ENCODE measurements around the gene TBXAS1. TPM values are rescaled to one million over a fixed set of nuclear protein-coding genes. Genes with fewer than 3 reads are reported as not detected.
"Not testable (repeated sequence)": the region's sequence is repeated elsewhere in the genome, so short reads cannot be mapped to it uniquely, and the experiment has no call there.

Gene TBXAS1
- total RNA-seq, 1 donor from 2014 or later, result 0.26 TPM

DNA sequence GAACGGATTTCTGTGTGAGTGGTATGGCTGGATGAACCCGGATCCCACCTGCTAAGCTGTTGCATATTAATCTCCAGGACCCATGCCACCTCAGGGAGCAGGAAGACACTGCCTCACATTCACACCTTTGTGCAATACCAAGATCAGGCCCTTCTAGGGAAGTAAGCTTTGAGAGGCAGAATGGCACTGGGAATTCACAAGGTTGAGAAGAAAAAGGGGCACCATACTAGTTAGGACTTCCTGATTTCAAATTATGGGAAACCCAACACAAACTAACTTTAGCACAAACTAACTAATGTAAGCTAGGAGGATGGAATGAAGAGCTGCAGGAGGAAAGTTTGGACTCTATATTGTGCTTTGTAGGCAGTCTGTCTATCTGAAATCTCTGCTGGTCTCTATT lies 71.3 kb downstream of the TBXAS1 start:
- DNase-seq (ENCODE audit: low read depth) (no peak), FAIRE-seq (no peak)
- Histone ChIP-seq H3K27me3 (ENCODE audit: control insufficient read depth, insufficient read depth, low read length) (no peaks in the 10 kb centered on the region), H3K4me3 (ENCODE audit: low read depth, low read length) (no peak overlapping the region), H3K36me3 (ENCODE audit: control insufficient read depth, insufficient read depth, low read length) (no peaks in the 10 kb centered on the region)
- TF ChIP-seq, protein P1, sequence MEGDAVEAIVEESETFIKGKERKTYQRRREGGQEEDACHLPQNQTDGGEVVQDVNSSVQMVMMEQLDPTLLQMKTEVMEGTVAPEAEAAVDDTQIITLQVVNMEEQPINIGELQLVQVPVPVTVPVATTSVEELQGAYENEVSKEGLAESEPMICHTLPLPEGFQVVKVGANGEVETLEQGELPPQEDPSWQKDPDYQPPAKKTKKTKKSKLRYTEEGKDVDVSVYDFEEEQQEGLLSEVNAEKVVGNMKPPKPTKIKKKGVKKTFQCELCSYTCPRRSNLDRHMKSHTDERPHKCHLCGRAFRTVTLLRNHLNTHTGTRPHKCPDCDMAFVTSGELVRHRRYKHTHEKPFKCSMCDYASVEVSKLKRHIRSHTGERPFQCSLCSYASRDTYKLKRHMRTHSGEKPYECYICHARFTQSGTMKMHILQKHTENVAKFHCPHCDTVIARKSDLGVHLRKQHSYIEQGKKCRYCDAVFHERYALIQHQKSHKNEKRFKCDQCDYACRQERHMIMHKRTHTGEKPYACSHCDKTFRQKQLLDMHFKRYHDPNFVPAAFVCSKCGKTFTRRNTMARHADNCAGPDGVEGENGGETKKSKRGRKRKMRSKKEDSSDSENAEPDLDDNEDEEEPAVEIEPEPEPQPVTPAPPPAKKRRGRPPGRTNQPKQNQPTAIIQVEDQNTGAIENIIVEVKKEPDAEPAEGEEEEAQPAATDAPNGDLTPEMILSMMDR (IDR thresholded peaks at IDR 0.05; ENCODE audit: insufficient read depth, low read length, severe bottlenecking), result no peak

DNA sequence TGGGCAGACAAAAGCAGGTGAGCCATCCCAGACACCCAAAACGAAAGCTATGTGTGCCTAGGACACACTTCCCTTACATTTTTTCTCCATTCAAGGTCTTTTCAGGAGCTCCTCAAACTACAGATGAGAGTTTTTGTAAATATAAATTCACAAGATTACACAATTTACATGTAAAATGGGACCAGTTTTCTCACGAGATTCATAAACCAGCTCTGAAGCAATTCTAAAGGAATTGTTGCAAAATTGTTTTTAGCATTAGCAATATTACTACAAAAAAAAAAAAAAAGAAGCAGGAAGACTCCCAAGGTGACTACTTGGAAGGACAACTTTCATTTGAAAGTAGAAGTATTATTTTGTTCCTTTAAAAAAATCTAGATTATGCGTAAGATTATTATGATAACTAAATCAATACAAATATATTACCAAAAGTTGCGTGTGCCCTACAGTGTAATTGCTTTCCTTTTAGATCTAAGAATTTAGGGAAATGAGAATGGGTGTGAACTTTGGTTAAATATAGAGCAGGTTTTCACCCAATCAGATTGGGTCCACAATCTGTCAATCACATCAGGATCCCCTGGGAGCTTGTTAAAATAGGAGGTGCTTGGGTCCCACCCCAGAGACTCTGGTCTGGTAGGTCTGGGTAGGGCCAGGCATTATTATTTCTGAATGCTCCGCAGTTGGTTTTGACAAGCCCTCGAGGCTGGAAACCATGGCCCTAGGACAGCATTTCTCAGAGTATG lies 72.2 kb downstream of the TBXAS1 start:
- FAIRE-seq (no peak), DNase-seq (ENCODE audit: low read depth) (no peak)
- no peak overlapping the region for H3K4me3 ChIP-seq (ENCODE audit: low read depth, low read length)
- TF ChIP-seq, protein P1 (IDR thresholded peaks at IDR 0.05; ENCODE audit: insufficient read depth, low read length, severe bottlenecking), result no peak
- H3K27me3 ChIP-seq (ENCODE audit: control insufficient read depth, insufficient read depth, low read length), result no peaks in the 10 kb centered on the region
- no peaks in the 10 kb centered on the region for H3K36me3 ChIP-seq (ENCODE audit: control insufficient read depth, insufficient read depth, low read length)

DNA sequence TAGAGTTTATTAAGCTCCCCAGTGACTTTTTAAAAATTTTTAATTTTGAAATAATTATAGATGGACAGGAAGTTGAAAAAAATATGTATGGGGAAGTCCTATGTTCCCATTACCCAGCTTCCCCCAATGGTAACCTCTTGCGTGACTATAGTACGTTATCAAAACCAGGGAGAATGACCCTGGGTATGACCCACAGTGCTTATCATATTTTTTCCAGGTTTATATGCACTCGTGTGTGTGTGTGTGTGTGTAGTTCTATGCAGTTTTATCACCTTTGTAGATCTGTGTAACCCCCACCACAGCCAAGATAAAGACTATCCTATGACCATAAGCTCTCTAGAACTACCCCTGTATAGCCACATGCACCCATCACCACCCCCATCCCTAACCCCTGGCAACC lies 72.8 kb downstream of the TBXAS1 start:
- FAIRE-seq, result no peak
- Histone ChIP-seq H3K36me3 (ENCODE audit: control insufficient read depth, insufficient read depth, low read length) (no peaks in the 10 kb centered on the region), H3K4me3 (ENCODE audit: low read depth, low read length) (no peak overlapping the region), H3K27me3 (ENCODE audit: control insufficient read depth, insufficient read depth, low read length) (no peaks in the 10 kb centered on the region)
- no peak for DNase-seq (ENCODE audit: low read depth)
- TF ChIP-seq, protein P1 (IDR thresholded peaks at IDR 0.05; ENCODE audit: insufficient read depth, low read length, severe bottlenecking), result no peak

DNA sequence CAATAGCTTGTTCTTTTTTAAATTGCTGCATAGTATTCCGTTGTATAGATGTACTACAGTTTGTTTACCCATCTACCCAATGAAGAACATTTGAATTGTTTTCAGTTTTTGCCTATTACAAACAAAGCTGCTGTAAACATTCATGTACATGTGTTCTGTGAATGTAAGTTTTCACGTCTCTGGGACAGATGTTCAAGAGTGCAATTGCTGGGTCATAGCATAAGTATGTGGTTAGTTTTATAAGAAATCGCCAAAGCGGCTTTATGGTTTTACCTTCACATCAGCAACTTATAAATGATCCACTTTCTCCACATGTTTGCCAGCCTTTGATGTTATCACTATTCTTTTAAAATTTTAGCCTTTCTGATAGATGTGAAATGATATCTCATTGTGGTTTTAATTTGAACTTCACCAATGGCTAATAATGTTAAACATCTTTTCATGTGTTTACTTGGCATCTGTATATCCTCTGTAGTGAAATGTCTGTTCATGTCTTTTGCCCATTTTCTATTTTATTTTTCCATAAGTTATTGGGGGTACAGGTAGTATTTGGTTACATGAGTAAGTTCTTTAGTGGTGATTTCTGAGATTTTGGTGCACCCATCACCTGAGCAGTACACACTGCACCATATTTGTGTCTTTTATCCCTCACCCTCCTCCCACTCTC lies 73.5 kb downstream of the TBXAS1 start:
- no peak for FAIRE-seq
- no peak for DNase-seq (ENCODE audit: low read depth)
- H3K4me3 ChIP-seq (ENCODE audit: low read depth, low read length), result no peak overlapping the region
- H3K27me3 ChIP-seq (ENCODE audit: control insufficient read depth, insufficient read depth, low read length), result no peaks in the 10 kb centered on the region
- TF ChIP-seq, protein P1 (IDR thresholded peaks at IDR 0.05; ENCODE audit: insufficient read depth, low read length, severe bottlenecking), result no peak
- no peaks in the 10 kb centered on the region for H3K36me3 ChIP-seq (ENCODE audit: control insufficient read depth, insufficient read depth, low read length)

DNA sequence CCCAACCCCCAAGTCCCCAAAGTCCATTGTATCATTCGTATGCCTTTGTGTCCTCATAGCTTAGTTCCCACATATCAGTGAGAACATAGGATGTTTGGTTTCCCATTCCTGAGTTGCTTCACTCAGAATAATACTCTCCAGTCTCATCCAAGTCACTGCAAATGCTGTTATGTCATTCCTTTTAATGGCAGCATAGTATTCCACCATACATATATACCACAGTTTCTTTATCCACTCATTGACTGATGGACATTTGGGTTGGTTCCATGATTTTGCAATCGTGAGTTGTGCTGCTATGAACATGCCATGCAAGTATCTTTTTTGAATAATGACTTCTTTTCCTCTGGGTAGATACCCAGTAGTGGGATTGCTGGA lies 74.0 kb downstream of the TBXAS1 start:
- not testable (repeated sequence) for H3K27me3 ChIP-seq (ENCODE audit: control insufficient read depth, insufficient read depth, low read length); H3K4me3 ChIP-seq (ENCODE audit: low read depth, low read length); H3K36me3 ChIP-seq (ENCODE audit: control insufficient read depth, insufficient read depth, low read length); FAIRE-seq; DNase-seq (ENCODE audit: low read depth)

DNA sequence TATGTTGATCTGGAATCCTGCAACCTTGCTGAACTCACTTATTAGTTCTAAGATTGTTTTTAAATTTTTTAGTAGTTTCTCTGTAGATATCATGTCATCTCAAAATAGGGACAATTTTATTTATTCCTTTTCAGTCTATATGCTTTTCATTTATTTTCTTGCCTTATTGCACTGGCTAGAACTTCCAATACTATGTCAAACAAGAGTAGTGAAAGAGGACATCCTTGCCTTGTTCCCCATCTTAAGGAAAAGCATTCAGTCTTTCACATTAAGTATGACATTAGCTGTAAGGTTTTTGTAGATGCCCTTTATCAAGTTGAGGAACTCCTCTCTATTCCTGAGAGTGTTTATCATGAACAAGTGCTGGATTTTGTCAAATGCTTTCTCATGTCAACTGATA lies 77.8 kb downstream of the TBXAS1 start:
- DNase-seq (ENCODE audit: low read depth) (no peak), FAIRE-seq (no peak)
- H3K27me3 ChIP-seq (ENCODE audit: control insufficient read depth, insufficient read depth, low read length), result no peaks in the 10 kb centered on the region
- no peaks in the 10 kb centered on the region for H3K36me3 ChIP-seq (ENCODE audit: control insufficient read depth, insufficient read depth, low read length)
- TF ChIP-seq, protein P1 (IDR thresholded peaks at IDR 0.05; ENCODE audit: insufficient read depth, low read length, severe bottlenecking), result no peak
- H3K4me3 ChIP-seq (ENCODE audit: low read depth, low read length), result no peak overlapping the region

Data from bronchial epithelial cell (primary cell).